ENCODE measurements around the gene ABCB6.

GRCh38 chr2:219247678-219248642 lies 29.2 kb upstream of the ABCB6 start:
- peak; percentile 21 to 96 (median 73) for TF ChIP-seq POLR2AphosphoS5 (IDR thresholded peaks at IDR 0.05)
- no peak for TF ChIP-seq CTCF (IDR thresholded peaks at IDR 0.05 in 8 of 11, conservative IDR thresholded peaks at IDR 0.05 in 3 of 11)
